Heart right ventricle (tissue), 16 donors: Measurements from ENCODE around the gene MYH2. TPM values are rescaled to one million over a fixed set of nuclear protein-coding genes. Genes with fewer than 3 reads are reported as not detected.

Experiments
- ATAC-seq, 8 donors: fragments of 200-7000 bp; cut with Tn5 transposase; one replicate each; pipeline ENCODE4 v1.9.1; 2020; ENCODE audit warnings: mild to moderate bottlenecking in 8 of 8, moderate library complexity in 8 of 8, moderate number of reproducible peaks in 1 of 8
- DNase-seq, 2 donors: peaks; one replicate each; pipeline ENCODE4 v3.0.0-alpha.2; 2020
- H3K27ac ChIP-seq, 10 donors: fragments of 200-600 bp; sonication (generic) in 2 of 10; one replicate each; pipeline versions ENCODE4 v1.5.0 to v1.8.0; 2020 to 2022; ENCODE audit warnings: mild to moderate bottlenecking in 3 of 10
- H3K27me3 ChIP-seq, 7 donors: fragments of 200-600 bp; one replicate each; pipeline ENCODE4 v1.8.0; 2021 to 2022; ENCODE audit warnings: mild to moderate bottlenecking in 2 of 7
- H3K36me3 ChIP-seq, 9 donors: fragments of 200-600 bp; sonication (generic) in 1 of 9; one replicate each; pipeline versions ENCODE4 v1.5.0 to v1.8.0; 2020 to 2022; ENCODE audit warnings: mild to moderate bottlenecking in 2 of 9
- H3K4me1 ChIP-seq, 9 donors: fragments of 200-600 bp; sonication (generic) in 1 of 9; one replicate each; pipeline versions ENCODE4 v1.5.0 to v1.8.0; 2020 to 2022; ENCODE audit warnings: mild to moderate bottlenecking in 4 of 9
- H3K4me3 ChIP-seq, 10 donors: fragments of 200-600 bp; sonication (generic) in 2 of 10; one replicate each; pipeline versions ENCODE4 v1.5.0 to v1.8.0; 2020 to 2022; ENCODE audit warnings: mild to moderate bottlenecking in 7 of 10, moderate library complexity in 2 of 10
- H3K9me3 ChIP-seq, 11 donors: fragments of 200-600 bp in 10 of 11; sonication (generic) in 2 of 11; one replicate each; pipeline versions ENCODE4 v1.5.0 to v1.8.0; 2013 to 2022; ENCODE audit warnings: mild to moderate bottlenecking in 2 of 11, control low read depth in 1 of 11, moderate library complexity in 1 of 11
- CTCF ChIP-seq, 9 donors: fragments of 200-600 bp; sonication (generic) in 2 of 9; IDR thresholded peaks; one replicate each; pipeline versions ENCODE4 v1.5.0 to v1.8.0; 2021 to 2022; ENCODE audit warnings: antibody characterized with exemption in 9 of 9, mild to moderate bottlenecking in 5 of 9, moderate library complexity in 1 of 9
- WGBS, 2 donors: extraction: QIAGEN DNeasy Blood & Tissue Kit; methylation state at CpG; one replicate each; pipeline ENCODE4 v1.1.7; 2013; ENCODE audit warnings: inconsistent platforms in 1 of 2; 5-methylcytosine and 5-hydroxymethylcytosine counted together
- intact Hi-C, 10 donors: fragments of 100-400 bp; cut with DNase I; formaldehyde crosslinking; loops; one replicate each; pipeline versions ENCODE4 v1.11.1 to v1.14.2; 2022
- polyA plus RNA-seq, 2 donors: library from polyadenylated mRNA; stranded (reverse); fragments of 200-250 nt; gene quantifications; one replicate each; pipeline ENCODE4 v1.2.3, GENCODE V29; 2013
- total RNA-seq, 10 donors: library from RNA; stranded (reverse); fragmentation: NEBNext Ultra II Directional in 3 of 10; extraction: Animal tissue kit (Norgen Biotek cat#: 25700) in 3 of 10; gene quantifications; one replicate each; pipeline versions ENCODE4 v1.2.1 to v1.2.4, GENCODE V29; 2021 to 2023
- donor health status: Arrhythmogenic right ventricular cardiomyopathy.
- donor health status: ischemic (EF 13 %, LVEDD 7.1; RV severe dilation, severe dysfunction).
- donor health status: healthy with polysubstance abuse.
- donor health status: DM: no; HTN: yes; CAD: no.
- donor health status: DM: no; HTN: no; CAD: no.
- donor health status: ischemic (EF 25% LVEDD 6.9; RV normal size, moderate dysfunction).
- donor health status: ischemic (EF 25% LVEDD 5.7; RV mildly dilated, moderate dysfunction).
- donor health status: healthy.
- donor health status: DM: yes; HTN: yes; CAD: no.
- donor health status: Ischemic cardiomyopathy.
- donor health status: ischemic (EF 35%, LVEDD 5.7; RV mildly dilated, moderate dysfunction).
- donor health status: nonischemic (EF 11% LVEDD 7.7; RV severe dilation, severe dysfunction).
- donor health status: DM: yes; HTN: yes; CAD: no.
- donor health status: PGD.
- donor health status: ischemic (EF 29% LVEDD 5.4; RV normal size, mild dysfunction).
- donor health status: nonischemic (EF 23%, LVEDD 6.1; RV moderate dilation, normal function).

Gene MYH2
- total and polyA plus RNA-seq, 12 donors, result 0.03 to 0.18 (median 0.05) TPM; not detected in 7

GRCh38 chr17:10583834-10584233 lies 34.4 kb upstream of the MYH2 start:
- whole genome bisulfite sequencing, 2 donors, result 36 to 37% methylated on average over 4 of the region's 4 CpGs
- Histone ChIP-seq H3K27ac (no peak overlapping the region), H3K4me3 (no peak overlapping the region), H3K27me3 (peaks cover 0 to 11% (median 0%) of the 10 kb centered on the region in 7 donors), H3K36me3 (no peaks in the 10 kb centered on the region), H3K9me3 (peaks cover 0 to 2% (median 0%) of the 10 kb centered on the region in 11 donors), H3K4me1 (no peaks in the 10 kb centered on the region)
- ATAC-seq, result no peak
- intact Hi-C loops, result no loop called here
- TF ChIP-seq CTCF (IDR thresholded peaks at IDR 0.05), result no peak
- DNase-seq, result no peak

GRCh38 chr17:10579270-10579669 lies 29.8 kb upstream of the MYH2 start:
- no peak for TF ChIP-seq CTCF (IDR thresholded peaks at IDR 0.05)
- H3K4me1 ChIP-seq, result no peaks in the 10 kb centered on the region
- ATAC-seq (no peak), DNase-seq (no peak)
- H3K27ac ChIP-seq, result no peak overlapping the region
- no peaks in the 10 kb centered on the region for H3K36me3 ChIP-seq
- WGBS, 2 donors, result 63 to 66% methylated on average over 2 of the region's 2 CpGs
- H3K4me3 ChIP-seq, result no peak overlapping the region
- peaks cover 0 to 4% (median 0%) of the 10 kb centered on the region in 7 donors for H3K27me3 ChIP-seq
- intact Hi-C loops, result no loop called here
- H3K9me3 ChIP-seq, result peaks cover 0 to 2% (median 0%) of the 10 kb centered on the region in 11 donors

GRCh38 chr17:10574324-10574723 lies 24.9 kb upstream of the MYH2 start:
- DNase-seq, result no peak
- 85 to 89% methylated on average over 5 of the region's 5 CpGs for WGBS, 2 donors
- intact Hi-C loops, result no loop called here
- no peak overlapping the region for H3K27ac ChIP-seq
- TF ChIP-seq CTCF (IDR thresholded peaks at IDR 0.05), result no peak
- ATAC-seq, result no peak
- no peak overlapping the region for H3K4me3 ChIP-seq
- H3K4me1 ChIP-seq, result no peaks in the 10 kb centered on the region
- H3K27me3 ChIP-seq, result peaks cover 0 to 2% (median 0%) of the 10 kb centered on the region in 7 donors
- no peaks in the 10 kb centered on the region for H3K36me3 ChIP-seq
- H3K9me3 ChIP-seq, result no peaks in the 10 kb centered on the region

GRCh38 chr17:10563991-10564660 lies 14.7 kb upstream of the MYH2 start:
- 77 to 79% methylated on average over 2 of the region's 2 CpGs for WGBS, 2 donors
- DNase-seq, result no peak
- Histone ChIP-seq H3K36me3 (no peaks in the 10 kb centered on the region), H3K9me3 (no peaks in the 10 kb centered on the region), H3K4me1 (no peaks in the 10 kb centered on the region), H3K27me3 (no peaks in the 10 kb centered on the region), H3K4me3 (no peak overlapping the region), H3K27ac (no peak overlapping the region)
- ATAC-seq, result no peak
- intact Hi-C loops, result no loop called here
- no peak for TF ChIP-seq CTCF (IDR thresholded peaks at IDR 0.05)
